D721Med (cell line): ENCODE measurements around the gene TEX9.
"Not testable (repeated sequence)": the region's sequence is repeated elsewhere in the genome, so short reads cannot be mapped to it uniquely, and the experiment has no call there.

Experiments used
- DNase-seq: peaks from one replicate; pipeline ENCODE4 v3.0.0; 2011; ENCODE audit warnings: low spot score; ENCODE audit not compliant: insufficient read length
- FAIRE-seq: peaks from 2 replicates; lab custom pipeline; 2011; peaks lifted over from hg19 to GRCh38; lab: Jason Lieb, UNC
- TF ChIP-seq, protein P1 (sequence below): IDR thresholded peaks from 2 replicates; pipeline ENCODE4 v1.5.1; 2012; ENCODE audit warnings: mild to moderate bottlenecking, control low read depth; ENCODE audit not compliant: insufficient read depth; ENCODE audit errors: missing control alignments

The TEX9 gene

DNA sequence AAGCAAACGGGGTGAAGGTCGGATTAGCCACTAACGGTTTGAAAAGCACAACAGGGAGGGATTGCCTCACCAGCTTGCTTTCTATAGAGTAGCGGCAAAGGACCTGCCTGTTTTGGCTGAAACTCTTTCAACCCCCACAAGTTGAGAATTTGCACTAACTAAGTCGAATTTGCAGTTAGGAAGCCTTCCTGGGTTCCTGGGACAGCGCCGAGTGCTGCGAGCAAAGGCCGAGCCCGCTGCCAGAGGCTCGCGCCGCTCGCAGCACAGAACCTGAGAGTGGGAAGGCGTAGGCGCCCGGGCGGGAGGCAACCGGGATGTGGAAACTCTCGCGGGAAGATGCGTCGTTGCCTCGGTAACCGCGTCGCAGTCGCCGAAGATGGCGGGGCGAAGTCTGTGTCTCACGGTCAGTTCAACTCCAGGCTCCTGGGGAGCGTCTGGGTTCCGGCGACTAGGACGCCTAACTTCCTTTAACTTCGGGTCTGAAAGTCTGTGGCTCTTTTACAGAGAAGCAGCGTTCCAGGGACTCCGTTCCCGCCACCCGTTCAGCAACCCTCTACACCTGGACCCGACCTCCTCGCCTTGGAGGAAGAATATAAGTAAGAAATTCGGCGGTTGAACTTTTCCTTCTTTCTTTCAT lies at the start of gene TEX9:
TEX9 (plus strand) TSS at position 352 of the 637 bp plus-strand sequence; CDS start at position 377, 25 bp downstream.
- TF ChIP-seq, protein P1, sequence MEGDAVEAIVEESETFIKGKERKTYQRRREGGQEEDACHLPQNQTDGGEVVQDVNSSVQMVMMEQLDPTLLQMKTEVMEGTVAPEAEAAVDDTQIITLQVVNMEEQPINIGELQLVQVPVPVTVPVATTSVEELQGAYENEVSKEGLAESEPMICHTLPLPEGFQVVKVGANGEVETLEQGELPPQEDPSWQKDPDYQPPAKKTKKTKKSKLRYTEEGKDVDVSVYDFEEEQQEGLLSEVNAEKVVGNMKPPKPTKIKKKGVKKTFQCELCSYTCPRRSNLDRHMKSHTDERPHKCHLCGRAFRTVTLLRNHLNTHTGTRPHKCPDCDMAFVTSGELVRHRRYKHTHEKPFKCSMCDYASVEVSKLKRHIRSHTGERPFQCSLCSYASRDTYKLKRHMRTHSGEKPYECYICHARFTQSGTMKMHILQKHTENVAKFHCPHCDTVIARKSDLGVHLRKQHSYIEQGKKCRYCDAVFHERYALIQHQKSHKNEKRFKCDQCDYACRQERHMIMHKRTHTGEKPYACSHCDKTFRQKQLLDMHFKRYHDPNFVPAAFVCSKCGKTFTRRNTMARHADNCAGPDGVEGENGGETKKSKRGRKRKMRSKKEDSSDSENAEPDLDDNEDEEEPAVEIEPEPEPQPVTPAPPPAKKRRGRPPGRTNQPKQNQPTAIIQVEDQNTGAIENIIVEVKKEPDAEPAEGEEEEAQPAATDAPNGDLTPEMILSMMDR: no peak
- FAIRE-seq: no peak
- DNase-seq: peak; percentile 73

DNA sequence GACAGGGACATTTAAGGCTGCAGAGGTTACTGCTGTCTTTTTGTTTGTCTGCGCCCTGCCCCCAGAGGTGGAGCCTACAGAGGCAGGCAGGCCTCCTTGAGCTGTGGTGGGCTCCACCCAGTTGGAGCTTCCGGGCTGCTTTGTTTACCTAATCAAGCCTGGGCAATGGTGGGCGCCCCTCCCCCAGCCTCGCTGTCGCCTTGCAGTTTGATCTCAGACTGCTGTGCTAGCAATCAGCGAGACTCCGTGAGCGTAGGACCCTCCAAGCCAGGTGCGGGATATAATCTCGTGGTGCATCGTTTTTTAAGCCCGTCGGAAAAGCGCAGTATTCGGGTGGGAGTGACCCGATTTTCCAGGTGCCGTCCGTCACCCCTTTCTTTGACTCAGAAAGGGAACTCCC lies 48.7 kb upstream of the TEX9 start:
- FAIRE-seq, DNase-seq: not testable (repeated sequence)

DNA sequence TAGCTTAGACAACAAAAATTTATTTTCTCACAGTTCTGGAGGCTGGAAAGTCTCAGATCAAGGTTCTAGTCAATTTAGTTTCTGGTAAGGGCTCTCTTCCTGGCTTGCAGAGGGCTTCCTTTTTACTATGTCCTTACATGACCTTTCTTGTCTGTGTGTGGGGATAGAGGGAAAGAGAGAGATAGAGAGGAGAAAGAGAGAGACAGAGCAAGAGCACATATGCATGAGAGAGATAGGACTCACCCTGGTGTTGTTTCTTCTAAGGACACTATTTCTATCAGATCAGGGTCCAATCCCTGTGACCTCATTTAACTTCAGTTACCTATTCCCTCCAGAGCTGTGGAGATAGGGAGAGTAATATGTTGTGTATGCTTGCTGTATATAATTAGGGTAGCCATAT lies 44.9 kb upstream of the TEX9 start:
- no peak for FAIRE-seq
- TF ChIP-seq, protein P1: no peak
- no peak for DNase-seq

DNA sequence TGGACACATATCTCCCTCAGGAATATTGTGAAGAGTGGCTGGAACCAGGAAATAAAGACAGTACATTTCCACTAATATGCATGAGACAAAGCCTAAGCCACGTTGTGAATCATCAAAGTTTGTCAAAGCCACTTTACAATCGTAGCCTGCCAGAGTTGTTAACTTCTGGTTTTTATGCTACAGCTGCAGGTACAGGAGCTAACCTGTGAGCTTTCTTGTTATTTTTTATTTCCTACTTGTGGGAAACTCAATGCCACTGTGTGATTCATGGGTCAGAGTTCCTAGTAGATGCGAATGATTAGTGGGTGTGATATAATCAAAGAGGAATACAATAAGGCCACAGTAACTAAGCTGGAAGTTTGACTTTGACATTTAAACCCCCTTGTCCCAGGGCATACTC lies 44.4 kb upstream of the TEX9 start:
- DNase-seq (no peak), FAIRE-seq (no peak)
- TF ChIP-seq, protein P1: no peak

DNA sequence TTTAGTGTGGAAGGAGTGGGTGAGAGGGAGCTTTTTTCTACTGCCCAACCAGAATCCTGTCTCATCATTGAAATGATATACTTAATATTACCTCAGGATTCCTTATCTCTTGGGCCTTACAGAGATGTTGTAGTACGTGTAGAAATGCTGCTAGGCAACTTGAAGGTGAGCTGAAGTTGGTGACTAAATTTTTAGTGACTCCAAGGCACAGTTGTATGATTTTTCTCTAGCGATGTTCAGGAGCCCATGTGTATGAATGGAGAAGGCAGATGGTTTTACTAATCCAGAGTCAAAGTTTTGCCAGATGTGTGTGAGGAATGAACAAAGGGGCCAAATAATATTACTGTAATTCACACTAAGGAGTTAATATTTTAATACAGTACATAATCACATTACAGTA lies 42.8 kb upstream of the TEX9 start:
- no peak for FAIRE-seq
- TF ChIP-seq, protein P1: no peak
- no peak for DNase-seq

DNA sequence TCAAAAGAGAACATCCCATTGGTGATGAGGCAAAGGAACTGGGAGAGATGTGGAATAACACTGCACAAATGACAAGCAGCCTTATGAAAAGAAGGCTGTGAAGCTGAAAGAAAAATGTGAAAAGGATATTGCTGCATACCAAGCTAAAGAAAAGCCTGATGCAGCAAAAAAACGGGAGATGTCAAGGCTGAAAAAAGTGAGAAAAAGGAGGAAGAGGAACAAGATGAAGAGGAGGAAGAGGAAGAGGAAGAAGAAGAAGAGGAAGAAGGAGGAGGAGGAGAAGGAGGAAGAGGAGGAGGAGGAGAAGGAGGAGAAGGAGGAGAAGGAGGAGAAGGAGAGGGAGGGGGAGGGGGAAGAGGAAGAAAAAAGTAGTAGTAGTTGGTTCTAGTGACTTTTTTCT lies 41.8 kb upstream of the TEX9 start:
- TF ChIP-seq, protein P1: no peak
- FAIRE-seq: no peak
- no peak for DNase-seq

DNA sequence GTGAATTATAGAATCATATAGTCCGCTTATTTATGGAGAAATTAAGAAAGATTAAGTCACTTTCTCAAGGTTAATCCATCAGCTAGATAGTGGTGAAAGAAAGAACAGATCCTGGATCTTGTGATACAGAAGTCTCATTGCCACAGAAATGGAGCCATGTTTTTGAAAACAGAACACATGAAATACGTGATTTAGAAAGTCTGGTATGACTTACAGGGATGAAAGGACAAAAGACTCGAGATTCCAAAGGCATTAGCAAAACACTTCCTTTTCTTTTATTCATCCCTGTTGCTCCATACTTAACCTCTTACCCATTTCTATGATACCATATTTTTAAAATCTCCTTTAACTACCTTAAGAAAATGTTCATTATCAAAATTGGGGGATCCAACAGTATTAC lies 40.0 kb upstream of the TEX9 start:
- no peak for DNase-seq
- TF ChIP-seq, protein P1: no peak

More for the DNA sequence above, 40.0 kb upstream of the TEX9 start:
- no peak for FAIRE-seq
